ENCODE results near the gene CAPN10.
A peak's percentile ranks its signal among the peaks of the same experiment; 100 is the strongest.

The CAPN10 gene

DNA sequence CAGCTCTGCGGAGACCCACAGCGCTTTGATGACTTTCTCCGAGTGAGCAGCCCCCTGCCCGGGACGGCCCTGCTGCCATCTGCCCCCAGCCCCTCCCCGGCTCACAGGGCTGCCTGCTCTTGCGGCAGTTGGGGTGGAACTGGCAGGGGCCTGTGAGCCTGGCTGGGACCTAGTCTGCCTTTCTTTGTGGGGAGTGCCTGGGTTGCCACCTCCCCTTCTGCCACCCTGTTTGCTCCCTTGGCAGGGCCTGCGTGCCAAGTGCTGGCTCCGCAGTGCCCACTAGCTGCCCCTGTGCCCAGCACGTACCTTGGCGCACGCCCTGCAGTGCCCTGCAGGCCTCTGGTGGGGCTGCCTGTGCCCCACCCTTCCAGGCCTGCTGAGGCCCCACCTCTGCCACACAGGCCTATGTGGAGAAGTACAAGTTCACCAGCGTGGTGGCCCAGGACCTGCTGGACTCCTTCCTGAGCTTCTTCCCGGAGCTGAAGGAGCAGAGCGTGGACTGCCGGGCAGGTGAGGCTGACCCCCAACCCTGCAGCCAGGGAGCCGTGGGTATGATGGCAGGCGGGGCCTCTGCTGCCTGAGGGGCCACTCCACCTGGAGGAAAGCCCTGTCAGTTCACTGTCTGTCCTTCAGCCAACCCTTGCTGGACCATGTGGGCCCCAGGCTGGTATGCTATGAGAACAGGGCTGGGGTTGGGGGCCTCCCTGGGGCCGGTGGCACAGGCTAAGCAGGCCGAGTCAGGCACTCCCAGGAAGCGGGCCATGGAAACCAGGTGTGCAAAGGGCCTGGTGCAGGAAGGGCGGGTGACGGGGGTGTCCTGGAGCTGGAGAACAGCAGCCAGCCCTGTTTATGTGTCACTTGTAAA lies 11.2 kb upstream of the CAPN10 start:
- no peak for DNase-seq

- no peak for DNase-seq
Observed at GRCh38 chr2:240576036-240576435, 10.5 kb upstream of the CAPN10 start.

- no peak for DNase-seq
Observed at GRCh38 chr2:240576436-240577205, 9.9 kb upstream of the CAPN10 start.

- no peak for DNase-seq
Observed at GRCh38 chr2:240577281-240578109, 9.0 kb upstream of the CAPN10 start.

GRCh38 chr2:240578110-240578450 lies 8.5 kb upstream of the CAPN10 start:
- DNase-seq, result no peak

- DNase-seq, result no peak
Observed at GRCh38 chr2:240578488-240578887, 8.0 kb upstream of the CAPN10 start.

- no peak for DNase-seq
Observed at GRCh38 chr2:240579071-240579762, 7.3 kb upstream of the CAPN10 start.

GRCh38 chr2:240579771-240580614 lies 6.5 kb upstream of the CAPN10 start:
- DNase-seq, result peak; percentile 82

GRCh38 chr2:240581811-240582210 lies 4.7 kb upstream of the CAPN10 start:
- DNase-seq, result no peak

DNA sequence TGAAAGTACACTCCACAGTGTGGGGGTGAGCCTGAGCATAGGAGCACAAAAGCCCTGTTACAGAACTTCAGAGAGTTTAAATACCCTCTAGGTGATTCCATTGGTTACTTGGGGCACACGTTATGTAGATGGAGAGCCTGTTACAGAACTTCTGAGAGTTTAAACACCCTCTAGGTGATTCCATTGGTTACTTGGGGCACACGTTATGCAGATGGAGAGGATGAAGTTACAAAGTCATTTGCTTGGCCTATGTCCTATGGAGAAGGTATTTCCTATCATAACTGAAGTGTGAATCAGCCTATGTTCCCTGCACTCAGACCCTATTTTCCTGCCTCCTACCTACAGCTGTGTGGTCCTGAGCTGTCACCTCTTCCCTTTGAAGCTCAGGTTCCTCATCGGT lies 3.8 kb upstream of the CAPN10 start:
- DNase-seq, result no peak

DNA sequence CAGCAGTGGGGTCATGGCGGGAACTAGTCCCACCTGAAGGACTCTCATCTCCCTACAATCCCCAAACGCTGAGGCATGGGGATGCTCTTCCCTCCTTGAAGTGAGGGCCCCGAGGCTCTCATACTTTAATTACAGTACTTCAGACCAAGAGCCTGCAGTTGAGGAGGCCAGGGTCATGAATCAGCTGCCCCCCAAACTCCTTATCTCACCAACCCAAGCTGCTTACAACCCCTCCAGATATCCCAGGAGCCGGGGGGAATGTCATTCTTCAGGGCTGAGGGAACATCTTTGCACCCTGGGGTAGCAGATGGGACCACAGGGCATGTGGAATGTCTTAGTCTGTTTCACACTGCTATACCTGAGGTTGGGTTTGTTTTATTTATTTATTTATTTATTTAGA lies 2.8 kb upstream of the CAPN10 start:
- DNase-seq, result no peak

DNA sequence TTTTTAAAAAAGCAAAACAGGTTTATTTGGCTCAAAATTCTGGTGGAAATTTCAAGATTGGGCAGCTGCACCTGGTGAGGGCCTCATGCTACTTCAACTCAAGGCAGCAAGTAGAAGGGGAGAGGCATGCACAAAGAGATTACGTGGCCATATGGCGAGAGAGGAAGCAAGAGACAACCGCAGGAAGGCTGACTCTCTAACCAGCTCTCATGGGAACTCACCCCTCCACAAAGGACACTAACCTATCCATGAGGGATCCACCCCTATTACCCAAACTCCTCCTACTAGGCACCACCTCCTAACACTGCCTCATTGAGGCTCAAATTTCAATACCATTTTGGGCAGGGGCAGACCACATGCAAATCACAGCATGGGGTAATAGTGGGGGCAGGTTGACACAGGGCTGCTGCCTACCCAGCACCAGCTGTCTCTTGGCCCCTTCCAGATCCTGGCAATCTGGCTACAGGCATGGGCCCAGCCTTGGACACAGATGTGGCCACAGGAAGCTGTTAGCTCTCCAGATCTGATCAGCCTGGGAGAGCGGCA lies 2.0 kb upstream of the CAPN10 start:
- DNase-seq, result no peak

DNA sequence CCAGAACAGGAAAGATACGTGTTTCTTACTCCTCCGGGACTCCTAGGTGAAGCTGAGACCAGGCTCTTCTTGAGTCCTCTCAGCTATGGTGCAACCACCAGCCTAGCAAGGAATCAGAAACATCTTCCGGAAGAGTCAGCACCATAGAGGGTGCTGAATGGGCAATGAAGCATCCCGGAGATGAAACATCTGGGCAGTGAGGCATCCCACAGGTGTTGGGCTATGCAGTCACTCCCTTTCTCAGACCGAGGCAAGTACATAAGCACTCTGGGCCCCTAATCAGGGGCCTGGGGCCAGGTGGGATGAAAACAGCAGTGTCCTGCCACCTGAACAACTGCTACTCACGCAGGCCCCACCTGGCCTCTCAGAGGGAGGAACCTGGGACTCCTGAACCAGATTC lies 1.4 kb upstream of the CAPN10 start:
- no peak for DNase-seq

DNA sequence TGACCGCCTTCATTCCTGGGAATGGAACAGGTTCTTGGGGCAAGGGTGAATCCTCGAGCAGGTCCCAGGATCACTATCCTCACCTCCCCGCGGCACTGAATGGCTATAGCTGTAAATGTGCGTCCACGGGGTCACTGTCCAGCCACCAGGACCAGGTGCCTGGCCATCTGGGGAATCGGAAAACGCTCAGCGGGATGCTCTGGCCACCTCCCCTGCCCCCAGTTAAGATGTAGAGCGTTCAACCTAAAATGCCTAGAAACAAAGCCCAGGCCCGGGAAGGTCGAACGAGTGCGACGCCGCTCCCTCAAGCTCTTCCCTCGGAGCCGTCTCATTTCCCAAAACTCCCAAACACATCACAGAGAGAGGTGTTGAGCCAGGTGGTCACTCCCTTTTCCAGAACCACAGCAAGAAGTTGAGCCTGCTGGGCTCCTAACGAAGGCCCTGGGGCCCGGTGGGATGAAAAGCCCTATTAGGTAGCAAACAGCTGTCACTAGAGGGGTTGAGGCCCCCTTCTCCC lies 795 bp upstream of the CAPN10 start:
- no peak for DNase-seq

DNA sequence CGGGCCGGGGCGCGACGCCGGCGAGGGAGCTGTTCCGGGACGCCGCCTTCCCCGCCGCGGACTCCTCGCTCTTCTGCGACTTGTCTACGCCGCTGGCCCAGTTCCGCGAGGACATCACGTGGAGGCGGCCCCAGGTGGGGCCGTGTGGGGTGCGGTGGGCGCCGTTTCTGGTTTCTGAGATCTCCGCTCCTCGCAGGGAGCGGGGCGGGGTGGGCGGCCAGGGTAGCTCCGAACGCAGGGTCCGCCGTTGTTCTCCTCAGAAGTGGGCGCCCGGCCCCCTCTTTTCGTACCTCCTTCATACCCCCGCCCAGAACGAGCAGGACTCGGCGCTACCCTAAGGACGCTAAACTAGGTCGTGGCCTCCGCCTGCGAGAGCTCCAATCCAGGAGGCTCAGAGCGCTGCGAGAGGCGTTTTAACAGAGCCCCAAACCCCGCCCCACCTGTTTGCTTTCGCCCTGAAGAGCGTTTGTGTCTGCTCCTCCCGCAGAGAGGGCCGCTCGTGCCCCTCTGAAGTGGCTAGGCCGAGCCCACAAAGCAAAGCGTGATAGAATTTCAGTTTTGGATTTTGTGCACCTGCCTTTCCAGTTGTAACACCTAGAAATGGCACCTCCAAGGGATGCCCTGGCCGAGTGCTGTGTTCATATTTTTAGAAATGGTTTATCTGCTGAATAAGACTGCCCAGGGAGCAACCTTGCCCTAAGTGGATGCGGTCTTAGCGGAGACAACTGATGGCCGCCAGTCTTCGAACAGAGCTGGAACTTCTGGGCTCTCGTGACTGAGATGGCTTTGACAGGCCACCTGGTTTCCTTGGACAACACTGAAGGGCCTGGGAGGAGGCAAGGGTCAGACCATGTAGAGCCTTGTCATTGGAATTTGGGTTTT lies 626 bp downstream of the CAPN10 start:
- peak; percentile 47 for DNase-seq

DNA sequence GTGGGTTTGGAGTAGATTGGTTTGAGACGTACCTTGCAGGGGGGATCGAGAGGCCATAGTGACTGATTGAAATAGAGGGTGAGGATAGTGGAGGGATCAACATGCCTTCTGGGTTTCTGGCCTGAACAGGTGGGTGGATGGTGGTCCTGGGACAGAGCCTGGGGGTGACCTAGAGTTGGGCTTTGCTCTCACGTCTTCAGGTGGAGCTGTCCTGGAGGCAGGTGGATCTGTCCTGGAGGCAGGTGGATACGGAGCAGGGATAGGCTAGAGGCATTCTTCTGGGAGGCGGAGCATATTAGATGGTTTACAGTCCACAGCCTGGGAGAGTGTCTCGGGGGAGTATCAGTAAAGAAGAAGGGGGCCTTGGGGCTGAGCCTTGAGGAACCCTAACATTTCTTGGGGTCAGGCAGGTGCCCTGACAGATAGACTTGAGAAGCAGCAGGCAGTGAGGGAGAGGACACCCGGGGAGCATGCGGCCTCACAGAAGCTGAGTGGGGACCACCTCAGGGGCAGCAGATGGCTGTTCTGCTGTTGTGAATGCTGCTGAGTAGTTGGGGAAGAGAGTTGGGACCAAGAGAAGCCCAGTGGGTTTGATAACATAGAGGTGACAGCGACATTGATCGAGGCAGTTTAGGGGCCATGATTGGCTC lies 1.6 kb downstream of the CAPN10 start:
- no peak for DNase-seq

DNA sequence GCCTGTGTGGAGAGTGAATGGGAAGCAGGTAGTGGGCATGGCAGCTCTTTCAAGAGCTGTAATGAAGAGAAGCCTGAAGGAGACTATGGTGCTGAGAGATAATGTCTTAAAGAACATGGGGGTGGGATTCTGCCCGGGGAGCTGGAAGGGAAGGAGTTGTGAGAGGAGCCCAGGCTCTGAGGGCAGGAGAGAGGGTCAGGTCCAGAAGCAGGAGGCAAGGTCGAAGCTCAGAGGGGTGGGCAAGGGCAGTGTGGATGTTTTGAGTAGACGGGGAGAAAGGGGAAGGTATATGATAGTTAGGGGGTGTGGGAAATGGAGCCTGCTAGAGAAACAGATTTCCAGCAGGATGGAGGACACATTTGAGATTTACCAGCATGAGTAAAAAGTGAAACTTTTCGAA lies 2.1 kb downstream of the CAPN10 start:
- no peak for DNase-seq

- DNase-seq, result no peak
Observed at GRCh38 chr2:240589375-240589774, 2.8 kb downstream of the CAPN10 start.

- no peak for DNase-seq
Observed at GRCh38 chr2:240589850-240590525, 3.5 kb downstream of the CAPN10 start.
